ENCODE measurements around the gene PNMA8B. TPM values are rescaled to one million over a fixed set of nuclear protein-coding genes. Genes with fewer than 3 reads are reported as not detected.
"Not testable (repeated sequence)": the region's sequence is repeated elsewhere in the genome, so short reads cannot be mapped to it uniquely, and the experiment has no call there.

The PNMA8B gene
- total RNA-seq, 2 donors from 2014 or later: 0.96 to 3.1 TPM

GRCh38 chr19:46503848-46504453, 8.3 kb upstream of the PNMA8B start:
- H3K4me3 ChIP-seq: no peak overlapping the region
- no peaks in the 10 kb centered on the region for H3K4me1 ChIP-seq (replicated peaks)
- TF ChIP-seq POLR2A (IDR thresholded peaks at IDR 0.05): no peak
- no peak for TF ChIP-seq POLR2AphosphoS5 (IDR thresholded peaks at IDR 0.05)
- TF ChIP-seq CTCF (IDR thresholded peaks at IDR 0.05): no peak
- no peaks in the 10 kb centered on the region for H3K9me3 ChIP-seq
- 78% methylated on average over 17 of the region's 17 CpGs for WGBS
- DNase-seq (ENCODE audit: low spot score): no peak
- no peak overlapping the region for H3K27ac ChIP-seq
- H3K36me3 ChIP-seq: no peaks in the 10 kb centered on the region
- no peaks in the 10 kb centered on the region for H3K27me3 ChIP-seq (replicated peaks; ENCODE audit: insufficient read depth)
- intact Hi-C loops (cut with DNase I): no loop called here

- intact Hi-C loops (cut with DNase I): no loop called here
- H3K36me3 ChIP-seq: no peaks in the 10 kb centered on the region
- no peak overlapping the region for H3K27ac ChIP-seq
- H3K4me3 ChIP-seq: no peak overlapping the region
- H3K9me3 ChIP-seq: no peaks in the 10 kb centered on the region
- no peak for DNase-seq (ENCODE audit: low spot score)
- WGBS: 99% methylated on average over 5 of the region's 5 CpGs
- H3K4me1 ChIP-seq (replicated peaks): no peaks in the 10 kb centered on the region
- no peak for TF ChIP-seq POLR2AphosphoS5 (IDR thresholded peaks at IDR 0.05)
- no peak for TF ChIP-seq CTCF (IDR thresholded peaks at IDR 0.05)
- no peak for TF ChIP-seq POLR2A (IDR thresholded peaks at IDR 0.05)
- H3K27me3 ChIP-seq (replicated peaks; ENCODE audit: insufficient read depth): no peaks in the 10 kb centered on the region
These were observed 7.2 kb upstream of the PNMA8B start for GRCh38 chr19:46502891-46503290.

GRCh38 chr19:46499692-46500091, 4.0 kb upstream of the PNMA8B start:
- Histone ChIP-seq H3K27me3 (replicated peaks; ENCODE audit: insufficient read depth) (no peaks in the 10 kb centered on the region), H3K4me3 (no peak overlapping the region), H3K9me3 (no peaks in the 10 kb centered on the region), H3K4me1 (replicated peaks) (no peaks in the 10 kb centered on the region), H3K36me3 (no peaks in the 10 kb centered on the region), H3K27ac (no peak overlapping the region)
- DNase-seq (ENCODE audit: low spot score): no peak
- WGBS: 86% methylated on average over 4 of the region's 4 CpGs
- TF ChIP-seq CTCF (IDR thresholded peaks at IDR 0.05): no peak
- TF ChIP-seq POLR2A (IDR thresholded peaks at IDR 0.05): no peak
- TF ChIP-seq POLR2AphosphoS5 (IDR thresholded peaks at IDR 0.05): no peak
- intact Hi-C loops (cut with DNase I): no loop called here

GRCh38 chr19:46497773-46498172, 2.1 kb upstream of the PNMA8B start:
- Histone ChIP-seq H3K4me1 (replicated peaks) (no peaks in the 10 kb centered on the region), H3K27ac (no peak overlapping the region), H3K36me3 (no peaks in the 10 kb centered on the region), H3K27me3 (replicated peaks; ENCODE audit: insufficient read depth) (peaks cover 3% of the 10 kb centered on the region), H3K4me3 (no peak overlapping the region), H3K9me3 (no peaks in the 10 kb centered on the region)
- 80% methylated on average over 8 of the region's 8 CpGs for WGBS
- intact Hi-C loops (cut with DNase I): no loop called here
- DNase-seq (ENCODE audit: low spot score): no peak
- TF ChIP-seq POLR2A (IDR thresholded peaks at IDR 0.05): no peak
- no peak for TF ChIP-seq CTCF (IDR thresholded peaks at IDR 0.05)
- no peak for TF ChIP-seq POLR2AphosphoS5 (IDR thresholded peaks at IDR 0.05)

GRCh38 chr19:46496886-46497285, 1.2 kb upstream of the PNMA8B start:
- DNase-seq (ENCODE audit: low spot score); H3K27ac ChIP-seq; H3K9me3 ChIP-seq; intact Hi-C loops (cut with DNase I); H3K27me3 ChIP-seq (replicated peaks; ENCODE audit: insufficient read depth); H3K4me3 ChIP-seq; H3K4me1 ChIP-seq (replicated peaks); H3K36me3 ChIP-seq: not testable (repeated sequence)
- WGBS: 87% methylated on average over 4 of the region's 4 CpGs
